Colonic mucosa (tissue), 4 donors: ENCODE results near the gene RNU7-1. TPM values are rescaled to one million over a fixed set of nuclear protein-coding genes. Genes with fewer than 3 reads are reported as not detected.

Experiments
- DNase-seq: peaks from one replicate; pipeline ENCODE4 v3.0.0-alpha.2; 2020
- H3K27ac ChIP-seq: fragments of 200-600 bp; one replicate; pipeline ENCODE4 v1.8.0; 2021
- H3K27me3 ChIP-seq: fragments of 200-600 bp; one replicate; pipeline ENCODE4 v1.8.0; 2021
- H3K36me3 ChIP-seq: fragments of 200-600 bp; one replicate; pipeline ENCODE4 v1.8.0; 2021
- H3K4me1 ChIP-seq: fragments of 200-600 bp; one replicate; pipeline ENCODE4 v1.8.0; 2021; ENCODE audit warnings: mild to moderate bottlenecking
- H3K4me3 ChIP-seq: fragments of 200-600 bp; one replicate; pipeline ENCODE4 v1.8.0; 2021
- H3K9ac ChIP-seq, 2 donors: one replicate each; pipeline ENCODE4 v1.7.0; 2013; ENCODE audit warnings: control low read depth in 2 of 2, low read depth in 2 of 2, low read length in 2 of 2
- H3K9me3 ChIP-seq: fragments of 200-600 bp; one replicate; pipeline ENCODE4 v1.8.0; 2021
- CTCF ChIP-seq: fragments of 200-600 bp; IDR thresholded peaks from one replicate; pipeline ENCODE4 v1.8.0; 2022; ENCODE audit warnings: antibody characterized with exemption, mild to moderate bottlenecking
- intact Hi-C: fragments of 100-400 bp; cut with DNase I; formaldehyde crosslinking; loops from one replicate; pipeline ENCODE4 v1.14.1; 2022
- total RNA-seq, 2 donors: library from RNA; stranded (reverse); fragmentation: NEBNext Ultra II Directional in 1 of 2; extraction: Animal tissue kit (Norgen Biotek cat#: 25700) in 1 of 2; gene quantifications; one replicate each; pipeline ENCODE4 v1.2.1, GENCODE V29; 2021
- donor health status: healthy.
- donor health status: DM: no; HTN: no; CAD: no.
- donor health status: DM: no; HTN: no; CAD: no.

The RNU7-1 gene
- total RNA-seq, 2 donors from 2014 or later, result not detected

GRCh38 chr12:6938353-6939190 lies 5.0 kb upstream of the RNU7-1 start:
- H3K36me3 ChIP-seq, result no peaks in the 10 kb centered on the region
- no peak for DNase-seq

GRCh38 chr12:6939191-6939540 lies 4.5 kb upstream of the RNU7-1 start:
- Histone ChIP-seq H3K36me3 (no peaks in the 10 kb centered on the region), H3K27ac (no peak overlapping the region), H3K4me1 (peaks cover 4% of the 10 kb centered on the region), H3K9ac (no peak overlapping the region), H3K4me3 (no peak overlapping the region), H3K27me3 (no peaks in the 10 kb centered on the region), H3K9me3 (no peaks in the 10 kb centered on the region)
- DNase-seq, result no peak
- intact Hi-C loops, result no loop called here
- no peak for TF ChIP-seq CTCF

More at GRCh38 chr12:6938353-6939190, 5.0 kb upstream of the RNU7-1 start:
- intact Hi-C loops, result no loop called here
- H3K27ac ChIP-seq, result peak overlapping the region; percentile 82
- peaks cover 8% of the 10 kb centered on the region for H3K4me1 ChIP-seq
- H3K9me3 ChIP-seq, result no peaks in the 10 kb centered on the region
- no peak for TF ChIP-seq CTCF
- no peaks in the 10 kb centered on the region for H3K27me3 ChIP-seq
- H3K9ac ChIP-seq, result peak overlapping the region; percentile 47 to 92
- no peak overlapping the region for H3K4me3 ChIP-seq

- no peak overlapping the region for H3K27ac ChIP-seq
- H3K9ac ChIP-seq, result no peak overlapping the region
- H3K9me3 ChIP-seq, result no peaks in the 10 kb centered on the region
- no peak for DNase-seq
- TF ChIP-seq CTCF, result no peak
- no peaks in the 10 kb centered on the region for H3K27me3 ChIP-seq
- peaks cover 14% of the 10 kb centered on the region for H3K4me1 ChIP-seq
- intact Hi-C loops, result no loop called here
- H3K4me3 ChIP-seq, result no peak overlapping the region
- H3K36me3 ChIP-seq, result no peaks in the 10 kb centered on the region
Measured at GRCh38 chr12:6941267-6941666, 2.3 kb upstream of the RNU7-1 start.

- peaks cover 14% of the 10 kb centered on the region for H3K4me1 ChIP-seq
- H3K4me3 ChIP-seq, result no peak overlapping the region
- no peaks in the 10 kb centered on the region for H3K9me3 ChIP-seq
- no peak overlapping the region for H3K27ac ChIP-seq
- H3K27me3 ChIP-seq, result no peaks in the 10 kb centered on the region
- H3K36me3 ChIP-seq, result no peaks in the 10 kb centered on the region
- intact Hi-C loops, result no loop called here
- DNase-seq, result no peak
- no peak for TF ChIP-seq CTCF
- H3K9ac ChIP-seq, result no peak overlapping the region
Measured at GRCh38 chr12:6941782-6942181, 1.8 kb upstream of the RNU7-1 start.

- H3K4me1 ChIP-seq, result peaks cover 14% of the 10 kb centered on the region
- no peak overlapping the region for H3K9ac ChIP-seq
- H3K27ac ChIP-seq, result peak overlapping the region; percentile 98
Measured at GRCh38 chr12:6942331-6942665, 1.3 kb upstream of the RNU7-1 start.

More at GRCh38 chr12:6942331-6942665, 1.3 kb upstream of the RNU7-1 start:
- no peaks in the 10 kb centered on the region for H3K9me3 ChIP-seq
- H3K36me3 ChIP-seq, result no peaks in the 10 kb centered on the region
- intact Hi-C loops, result no loop called here
- no peak overlapping the region for H3K4me3 ChIP-seq
- no peak for DNase-seq
- H3K27me3 ChIP-seq, result no peaks in the 10 kb centered on the region
- no peak for TF ChIP-seq CTCF
